NCI-H526 treated with DMSO at 0.1 percent for 48 hours (cell line): Measurements from ENCODE around the gene PRPF6.
"Not testable (repeated sequence)": the region's sequence is repeated elsewhere in the genome, so short reads cannot be mapped to it uniquely, and the experiment has no call there.

Source experiments
- DNase-seq: peaks from one replicate; lab custom pipeline; 2025; lab: John Stamatoyannopoulos, UW

Gene PRPF6

GRCh38 chr20:63973636-63974401 is 7.1 kb upstream of the PRPF6 start:
- DNase-seq: peak; percentile 52

GRCh38 chr20:63974402-63975200 is 6.3 kb upstream of the PRPF6 start:
- DNase-seq: no peak

- not testable (repeated sequence) for DNase-seq
Observed at GRCh38 chr20:63976511-63976910, 4.4 kb upstream of the PRPF6 start.

GRCh38 chr20:63976980-63977738 is 3.8 kb upstream of the PRPF6 start:
- no peak for DNase-seq

GRCh38 chr20:63977739-63978276 is 3.1 kb upstream of the PRPF6 start:
- DNase-seq: no peak

GRCh38 chr20:63978319-63979228 is 2.4 kb upstream of the PRPF6 start:
- DNase-seq: peak; percentile 66

GRCh38 chr20:63979229-63979556 is 1.7 kb upstream of the PRPF6 start:
- no peak for DNase-seq

GRCh38 chr20:63979557-63980316 is 1.2 kb upstream of the PRPF6 start, which contains the start of gene SAMD10:
SAMD10 (minus strand) TSS chr20:63979642; CDS start chr20:63979467, 175 bp downstream.
- DNase-seq: peak; percentile 64

- no peak for DNase-seq
Observed at GRCh38 chr20:63980317-63980805, 571 bp upstream of the PRPF6 start.

- no peak for DNase-seq
Observed at GRCh38 chr20:63982937-63983336, 2.0 kb downstream of the PRPF6 start.

- no peak for DNase-seq
Observed at GRCh38 chr20:64000906-64001305, 20.0 kb downstream of the PRPF6 start.

GRCh38 chr20:64001607-64002011 is 20.7 kb downstream of the PRPF6 start:
- DNase-seq: no peak

GRCh38 chr20:64003960-64004725 is 23.2 kb downstream of the PRPF6 start:
- peak; percentile 8 for DNase-seq

GRCh38 chr20:64005394-64005793 is 24.5 kb downstream of the PRPF6 start:
- no peak for DNase-seq

GRCh38 chr20:64006490-64006889 is 25.6 kb downstream of the PRPF6 start:
- no peak for DNase-seq

GRCh38 chr20:64006902-64007301 is 26.0 kb downstream of the PRPF6 start:
- no peak for DNase-seq

- no peak for DNase-seq
Observed at GRCh38 chr20:64009811-64010387, 29.0 kb downstream of the PRPF6 start.

- no peak for DNase-seq
Observed at GRCh38 chr20:64010711-64011237, 29.8 kb downstream of the PRPF6 start.

- no peak for DNase-seq
Observed at GRCh38 chr20:64011366-64011779, 30.4 kb downstream of the PRPF6 start.
